Mesangial cell (primary cell): ENCODE data around the gene SPOPL. TPM values are rescaled to one million over a fixed set of nuclear protein-coding genes. Genes with fewer than 3 reads are reported as not detected.

Experiments used
- total RNA-seq: library from RNA; depleted of rRNA; stranded (reverse); fragments of >200 nt; gene quantifications from 2 replicates; pipeline ENCODE4 v1.2.3, GENCODE V29; 2015

SPOPL gene
- total RNA-seq, result 6.2 and 11.0 TPM in 2 replicates

GRCh38 chr2:138501425-138502254, at the start of gene SPOPL:
TSS of gene SPOPL (plus strand) at chr2:138501770. CDS start at chr2:138550217, 48,447 bp downstream.

